ENCODE measurements around the gene APOC3.
"Not testable (repeated sequence)": the region's sequence is repeated elsewhere in the genome, so short reads cannot be mapped to it uniquely, and the experiment has no call there.

APOC3 gene

DNA sequence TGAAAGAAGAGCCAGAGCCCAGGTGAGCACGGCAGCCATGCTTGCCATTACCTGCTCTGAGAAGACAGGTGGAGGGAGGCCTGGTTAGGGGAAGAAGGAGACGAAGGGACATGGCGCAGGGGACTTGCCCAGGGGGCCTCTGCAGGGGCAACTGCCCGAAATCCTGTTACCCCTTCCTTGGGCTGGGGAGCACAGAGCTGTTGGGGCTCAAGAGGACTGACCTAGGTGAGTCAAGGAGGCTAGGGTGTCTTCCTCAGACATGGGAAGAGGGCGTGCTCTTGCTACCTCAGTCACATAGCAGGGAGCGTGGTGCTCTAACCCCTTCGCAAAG lies 37.9 kb upstream of the APOC3 start, which contains the start of gene APOA5:
Gene APOA5 (minus strand): TSS at position 67 of the 331 bp plus-strand sequence. CDS start 19 bp downstream, at position 48.
- Histone ChIP-seq H3K27ac (ENCODE audit: low read depth, low read length) (no peak within 1 kb of the TSS), H3K9me3 (ENCODE audit: control insufficient read depth, insufficient read depth, low read length) (no peaks in the 10 kb centered on the region), H3K27me3 (ENCODE audit: control insufficient read depth, insufficient read depth, low read length) (peaks cover 16% of the 10 kb centered on the region), H3K4me3 (ENCODE audit: low read depth, low read length) (no peak within 1 kb of the TSS), H3K4me1 (ENCODE audit: control insufficient read depth, insufficient read depth, low read length) (peaks cover 2% of the 10 kb centered on the region; the same call in 1 of the 2 replicates), H3K36me3 (ENCODE audit: control insufficient read depth, insufficient read depth, low read length) (peaks cover 2% of the 10 kb centered on the region), H3K9ac (ENCODE audit: low read depth, low read length) (no peak within 1 kb of the TSS)

- no peaks in the 10 kb centered on the region for H3K9me3 ChIP-seq (ENCODE audit: control insufficient read depth, insufficient read depth, low read length)
- peaks cover 2% of the 10 kb centered on the region; the same call in 1 of the 2 replicates for H3K4me1 ChIP-seq (ENCODE audit: control insufficient read depth, insufficient read depth, low read length)
- H3K9ac ChIP-seq (ENCODE audit: low read depth, low read length) = no peak overlapping the region
- no peaks in the 10 kb centered on the region for H3K36me3 ChIP-seq (ENCODE audit: control insufficient read depth, insufficient read depth, low read length)
- H3K4me3 ChIP-seq (ENCODE audit: low read depth, low read length) = no peak overlapping the region
- no peak overlapping the region for H3K27ac ChIP-seq (ENCODE audit: low read depth, low read length)
- H3K27me3 ChIP-seq (ENCODE audit: control insufficient read depth, insufficient read depth, low read length) = peaks cover 16% of the 10 kb centered on the region
Observed at GRCh38 chr11:116792144-116792868, 37.4 kb upstream of the APOC3 start.

GRCh38 chr11:116792869-116793771 lies 36.6 kb upstream of the APOC3 start:
- H3K9me3 ChIP-seq (ENCODE audit: control insufficient read depth, insufficient read depth, low read length) = no peaks in the 10 kb centered on the region
- H3K4me1 ChIP-seq (ENCODE audit: control insufficient read depth, insufficient read depth, low read length) = peaks cover 2% of the 10 kb centered on the region; the same call in 1 of the 2 replicates
- no peak overlapping the region for H3K9ac ChIP-seq (ENCODE audit: low read depth, low read length)
- H3K36me3 ChIP-seq (ENCODE audit: control insufficient read depth, insufficient read depth, low read length) = no peaks in the 10 kb centered on the region
- H3K27ac ChIP-seq (ENCODE audit: low read depth, low read length) = no peak overlapping the region
- H3K27me3 ChIP-seq (ENCODE audit: control insufficient read depth, insufficient read depth, low read length) = peaks cover 16% of the 10 kb centered on the region
- no peak overlapping the region for H3K4me3 ChIP-seq (ENCODE audit: low read depth, low read length)

DNA sequence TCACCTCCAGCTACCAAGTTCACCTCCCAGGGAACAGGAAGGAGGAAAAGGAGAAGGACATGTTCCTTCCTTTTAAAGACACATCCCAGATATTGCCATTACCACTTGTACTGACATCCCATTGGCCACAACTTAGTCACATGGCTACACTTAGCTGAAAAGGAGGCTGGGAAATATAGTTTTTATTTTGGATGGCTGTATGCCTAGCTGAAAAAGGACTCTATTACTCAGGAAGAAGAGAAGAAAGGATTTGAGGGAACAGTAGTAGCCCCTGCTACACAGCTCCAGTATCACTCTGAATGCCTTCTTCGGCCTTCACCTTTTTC lies 36.0 kb upstream of the APOC3 start:
- no peak overlapping the region for H3K27ac ChIP-seq (ENCODE audit: low read depth, low read length)
- H3K27me3 ChIP-seq (ENCODE audit: control insufficient read depth, insufficient read depth, low read length) = peaks cover 16% of the 10 kb centered on the region
- no peak overlapping the region for H3K4me3 ChIP-seq (ENCODE audit: low read depth, low read length)
- no peaks in the 10 kb centered on the region for H3K36me3 ChIP-seq (ENCODE audit: control insufficient read depth, insufficient read depth, low read length)
- H3K4me1 ChIP-seq (ENCODE audit: control insufficient read depth, insufficient read depth, low read length) = peaks cover 2% of the 10 kb centered on the region; the same call in 1 of the 2 replicates
- no peak overlapping the region for H3K9ac ChIP-seq (ENCODE audit: low read depth, low read length)
- no peaks in the 10 kb centered on the region for H3K9me3 ChIP-seq (ENCODE audit: control insufficient read depth, insufficient read depth, low read length)

- no peaks in the 10 kb centered on the region for H3K36me3 ChIP-seq (ENCODE audit: control insufficient read depth, insufficient read depth, low read length)
- H3K4me3 ChIP-seq (ENCODE audit: low read depth, low read length) = no peak overlapping the region
- H3K9ac ChIP-seq (ENCODE audit: low read depth, low read length) = no peak overlapping the region
- peaks cover 10% of the 10 kb centered on the region for H3K27me3 ChIP-seq (ENCODE audit: control insufficient read depth, insufficient read depth, low read length)
- no peaks in the 10 kb centered on the region for H3K9me3 ChIP-seq (ENCODE audit: control insufficient read depth, insufficient read depth, low read length)
- H3K4me1 ChIP-seq (ENCODE audit: control insufficient read depth, insufficient read depth, low read length) = peaks cover 2% of the 10 kb centered on the region; the same call in 1 of the 2 replicates
- H3K27ac ChIP-seq (ENCODE audit: low read depth, low read length) = no peak overlapping the region
Observed at GRCh38 chr11:116794851-116795250, 34.9 kb upstream of the APOC3 start.

GRCh38 chr11:116796548-116796947 lies 33.2 kb upstream of the APOC3 start:
- H3K9me3 ChIP-seq (ENCODE audit: control insufficient read depth, insufficient read depth, low read length) = no peaks in the 10 kb centered on the region
- H3K27me3 ChIP-seq (ENCODE audit: control insufficient read depth, insufficient read depth, low read length) = no peaks in the 10 kb centered on the region
- H3K4me1 ChIP-seq (ENCODE audit: control insufficient read depth, insufficient read depth, low read length) = no peaks in the 10 kb centered on the region; the same call in 1 of the 2 replicates
- H3K27ac ChIP-seq (ENCODE audit: low read depth, low read length) = no peak overlapping the region
- H3K9ac ChIP-seq (ENCODE audit: low read depth, low read length) = no peak overlapping the region
- H3K36me3 ChIP-seq (ENCODE audit: control insufficient read depth, insufficient read depth, low read length) = no peaks in the 10 kb centered on the region
- no peak overlapping the region for H3K4me3 ChIP-seq (ENCODE audit: low read depth, low read length)

DNA sequence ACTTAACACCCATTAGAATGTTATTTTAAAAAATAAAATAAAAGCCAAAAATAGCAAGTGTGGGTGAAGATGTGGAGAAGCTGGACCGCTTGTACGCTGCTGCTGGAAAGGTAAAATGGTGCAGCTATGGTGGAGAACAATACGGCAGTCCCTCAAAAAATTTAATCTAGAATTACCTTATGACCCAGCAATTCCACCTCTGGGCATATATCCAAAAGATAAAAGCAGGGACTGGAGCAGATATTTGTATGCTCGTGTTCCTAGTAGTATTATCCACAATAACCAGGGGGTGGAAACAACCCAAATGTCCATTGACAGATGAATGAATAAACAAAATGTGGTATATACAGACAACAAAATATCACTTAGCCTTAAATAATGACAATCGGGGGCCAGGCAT lies 31.9 kb upstream of the APOC3 start:
- H3K4me1 ChIP-seq (ENCODE audit: control insufficient read depth, insufficient read depth, low read length) = no peaks in the 10 kb centered on the region
- no peak overlapping the region for H3K4me3 ChIP-seq (ENCODE audit: low read depth, low read length)
- H3K36me3 ChIP-seq (ENCODE audit: control insufficient read depth, insufficient read depth, low read length) = no peaks in the 10 kb centered on the region

GRCh38 chr11:116798368-116798767 lies 31.3 kb upstream of the APOC3 start:
- no peaks in the 10 kb centered on the region for H3K9me3 ChIP-seq (ENCODE audit: control insufficient read depth, insufficient read depth, low read length)
- no peaks in the 10 kb centered on the region for H3K36me3 ChIP-seq (ENCODE audit: control insufficient read depth, insufficient read depth, low read length)
- no peaks in the 10 kb centered on the region for H3K4me1 ChIP-seq (ENCODE audit: control insufficient read depth, insufficient read depth, low read length)
- no peak overlapping the region for H3K27ac ChIP-seq (ENCODE audit: low read depth, low read length)
- H3K4me3 ChIP-seq (ENCODE audit: low read depth, low read length) = no peak overlapping the region
- no peaks in the 10 kb centered on the region for H3K27me3 ChIP-seq (ENCODE audit: control insufficient read depth, insufficient read depth, low read length)
- no peak overlapping the region for H3K9ac ChIP-seq (ENCODE audit: low read depth, low read length)

More for the DNA sequence above, 31.9 kb upstream of the APOC3 start:
- Histone ChIP-seq H3K9me3 (ENCODE audit: control insufficient read depth, insufficient read depth, low read length) (no peaks in the 10 kb centered on the region), H3K9ac (ENCODE audit: low read depth, low read length) (no peak overlapping the region), H3K27ac (ENCODE audit: low read depth, low read length) (no peak overlapping the region), H3K27me3 (ENCODE audit: control insufficient read depth, insufficient read depth, low read length) (no peaks in the 10 kb centered on the region)

DNA sequence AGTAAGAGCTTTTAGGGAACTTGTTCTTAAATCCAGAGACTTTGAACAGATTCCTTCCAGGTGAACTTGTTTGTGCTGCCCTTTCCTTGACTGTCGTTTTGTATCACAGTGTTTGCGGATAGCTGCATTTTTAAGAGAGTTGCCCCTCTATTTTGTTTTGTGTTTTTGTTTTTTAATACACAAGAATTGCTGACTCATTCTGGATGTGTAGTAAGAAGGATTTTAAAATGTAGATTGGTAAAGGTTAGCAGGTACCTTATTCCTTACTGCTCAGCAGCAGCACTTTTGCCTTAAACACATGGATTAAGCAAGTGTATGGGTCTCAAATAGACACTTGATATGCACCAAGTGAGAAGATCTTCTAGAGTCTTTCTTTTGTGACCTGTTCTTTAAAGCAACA lies 29.1 kb upstream of the APOC3 start:
- no peaks in the 10 kb centered on the region for H3K36me3 ChIP-seq (ENCODE audit: control insufficient read depth, insufficient read depth, low read length)
- H3K27me3 ChIP-seq (ENCODE audit: control insufficient read depth, insufficient read depth, low read length) = no peaks in the 10 kb centered on the region
- no peaks in the 10 kb centered on the region for H3K4me1 ChIP-seq (ENCODE audit: control insufficient read depth, insufficient read depth, low read length)
- no peak overlapping the region for H3K27ac ChIP-seq (ENCODE audit: low read depth, low read length)
- H3K9ac ChIP-seq (ENCODE audit: low read depth, low read length) = no peak overlapping the region
- H3K9me3 ChIP-seq (ENCODE audit: control insufficient read depth, insufficient read depth, low read length) = no peaks in the 10 kb centered on the region
- H3K4me3 ChIP-seq (ENCODE audit: low read depth, low read length) = no peak overlapping the region

DNA sequence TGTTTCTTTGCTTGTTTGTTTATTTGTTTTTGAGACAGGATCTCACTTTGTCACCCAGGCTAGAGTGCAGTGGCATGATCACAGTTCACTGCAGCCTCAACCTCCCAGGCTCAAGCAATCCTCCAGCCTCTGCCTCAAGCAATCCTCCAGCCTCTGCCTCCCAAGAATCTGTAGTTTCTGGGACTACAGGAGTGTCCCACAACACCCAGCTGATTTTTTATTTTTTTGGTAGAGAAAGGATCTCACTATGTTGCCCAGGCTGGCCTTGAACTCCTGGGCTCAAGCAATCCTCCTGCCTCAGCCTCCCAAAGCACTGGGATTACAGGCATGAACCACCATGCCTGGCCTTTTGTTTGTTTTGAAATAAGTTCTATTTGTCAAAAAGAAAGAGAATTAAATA lies 28.0 kb upstream of the APOC3 start:
- H3K9ac ChIP-seq (ENCODE audit: low read depth, low read length); H3K4me1 ChIP-seq (ENCODE audit: control insufficient read depth, insufficient read depth, low read length): not testable (repeated sequence)

GRCh38 chr11:116804001-116804400 lies 25.7 kb upstream of the APOC3 start:
- no peaks in the 10 kb centered on the region for H3K36me3 ChIP-seq (ENCODE audit: control insufficient read depth, insufficient read depth, low read length)
- H3K27ac ChIP-seq (ENCODE audit: low read depth, low read length) = no peak overlapping the region
- no peaks in the 10 kb centered on the region for H3K4me1 ChIP-seq (ENCODE audit: control insufficient read depth, insufficient read depth, low read length)
- H3K9me3 ChIP-seq (ENCODE audit: control insufficient read depth, insufficient read depth, low read length) = no peaks in the 10 kb centered on the region
- no peaks in the 10 kb centered on the region for H3K27me3 ChIP-seq (ENCODE audit: control insufficient read depth, insufficient read depth, low read length)
- no peak overlapping the region for H3K9ac ChIP-seq (ENCODE audit: low read depth, low read length)
- no peak overlapping the region for H3K4me3 ChIP-seq (ENCODE audit: low read depth, low read length)

More for the DNA sequence above, 28.0 kb upstream of the APOC3 start:
- not testable (repeated sequence) for H3K36me3 ChIP-seq (ENCODE audit: control insufficient read depth, insufficient read depth, low read length); H3K27me3 ChIP-seq (ENCODE audit: control insufficient read depth, insufficient read depth, low read length); H3K27ac ChIP-seq (ENCODE audit: low read depth, low read length); H3K4me3 ChIP-seq (ENCODE audit: low read depth, low read length); H3K9me3 ChIP-seq (ENCODE audit: control insufficient read depth, insufficient read depth, low read length)

Data from HUES48 (cell line).